H1 (cell line): Measurements from ENCODE around the gene DKK2. TPM values are rescaled to one million over a fixed set of nuclear protein-coding genes. Genes with fewer than 3 reads are reported as not detected.

ENCODE experiments used
- CTCF ChIA-PET: fragments of 300-600 bp; sonication (Branson Sonifier 250); formaldehyde crosslinking; loops from one replicate; lab custom pipeline; 2021; ENCODE audit not compliant: partially characterized antibody; lab: Charles Lee
- POLR2A ChIA-PET: fragments of 300-600 bp; sonication (Branson Sonifier 250); formaldehyde crosslinking; loops from one replicate; lab custom pipeline; 2021; ENCODE audit warnings: inconsistent platforms; ENCODE audit not compliant: partially characterized antibody; lab: Charles Lee
- DNase-seq, 2 experiments: peaks; one replicate each; pipeline versions ENCODE4 v3.0.0 to v3.0.0-alpha.2; 2010 to 2022; ENCODE audit warnings: low spot score in 2 of 2, low read depth in 1 of 2, mixed read lengths in 1 of 2
- FAIRE-seq: peaks from 2 replicates; lab custom pipeline; 2011; peaks lifted over from hg19 to GRCh38; lab: Jason Lieb, UNC
- H2AFZ ChIP-seq: 2 replicates; pipeline ENCODE4 v1.8.1; 2012; ENCODE audit warnings: low read length, inconsistent platforms
- H2AK5ac ChIP-seq: 2 replicates; pipeline ENCODE4 v1.6.1; 2013; ENCODE audit warnings: low read depth, low read length
- H2BK120ac ChIP-seq: replicated peaks from 2 replicates; pipeline ENCODE3; 2013; ENCODE audit warnings: low read depth, low read length, inconsistent platforms
- H2BK12ac ChIP-seq: 2 replicates; pipeline ENCODE4 v1.6.1; 2013; ENCODE audit warnings: low read depth, low read length
- H2BK15ac ChIP-seq: 2 replicates; pipeline ENCODE4 v1.6.1; 2013; ENCODE audit warnings: low read length
- H2BK20ac ChIP-seq: 2 replicates; pipeline ENCODE4 v1.6.1; 2013; ENCODE audit warnings: low read length
- H2BK5ac ChIP-seq: 2 replicates; pipeline ENCODE4 v1.6.1; 2013; ENCODE audit warnings: low read depth, low read length
- H3K14ac ChIP-seq: 2 replicates; pipeline ENCODE4 v1.6.1; 2013; ENCODE audit warnings: inconsistent platforms; ENCODE audit not compliant: insufficient read length
- H3K18ac ChIP-seq: 2 replicates; pipeline ENCODE4 v1.6.1; 2013; ENCODE audit warnings: low read length; ENCODE audit errors: extremely low read depth
- H3K23ac ChIP-seq: 2 replicates; pipeline ENCODE4 v1.6.1; 2013; ENCODE audit warnings: inconsistent platforms; ENCODE audit not compliant: insufficient read length
- H3K23me2 ChIP-seq: 2 replicates; pipeline ENCODE4 v1.6.1; 2013; ENCODE audit warnings: low read depth, low read length
- H3K27ac ChIP-seq: 2 replicates; pipeline ENCODE4 v1.6.1; 2011; ENCODE audit warnings: low read depth, low read length, inconsistent platforms
- H3K27me3 ChIP-seq, 4 experiments: replicated peaks in 1 of 4; 1 replicate in 1 of 4; 2 replicates in 3 of 4; pipeline versions ENCODE4 v1.6.1 to v1.8.1; 2011 to 2013; ENCODE audit warnings: low read length in 3 of 4, mild to moderate bottlenecking in 3 of 4, inconsistent platforms in 2 of 4, mixed read lengths in 2 of 4, moderate library complexity in 1 of 4; ENCODE audit not compliant: control insufficient read depth in 3 of 4, insufficient read depth in 3 of 4; ENCODE audit errors: extremely low read depth in 1 of 4
- H3K36me3 ChIP-seq, 4 experiments: 2 replicates each; pipeline versions ENCODE4 v1.6.1 to v1.8.1; 2011 to 2013; ENCODE audit warnings: mild to moderate bottlenecking in 4 of 4, low read length in 3 of 4, moderate library complexity in 2 of 4, control low read depth in 1 of 4, inconsistent platforms in 1 of 4; ENCODE audit not compliant: insufficient read depth in 4 of 4, control insufficient read depth in 2 of 4
- H3K4ac ChIP-seq: replicated peaks from 2 replicates; pipeline ENCODE3; 2013; ENCODE audit warnings: low read length, low read depth, mixed read lengths, inconsistent platforms; ENCODE audit not compliant: insufficient read length
- H3K4me1 ChIP-seq, 4 experiments: replicated peaks in 1 of 4; 1 replicate in 1 of 4; 2 replicates in 3 of 4; pipeline versions ENCODE4 v1.6.1 to v1.8.1; 2011 to 2013; ENCODE audit warnings: low read length in 3 of 4, inconsistent platforms in 2 of 4, mixed read lengths in 1 of 4; ENCODE audit not compliant: insufficient read depth in 4 of 4, control insufficient read depth in 3 of 4
- H3K4me2 ChIP-seq, 2 experiments: 2 replicates each; pipeline versions ENCODE4 v1.6.1 to v1.8.1; 2011 to 2013; ENCODE audit warnings: low read depth in 2 of 2, low read length in 2 of 2, control low read depth in 1 of 2, inconsistent platforms in 1 of 2, mild to moderate bottlenecking in 1 of 2; ENCODE audit not compliant: insufficient read depth in 1 of 2
- H3K4me3 ChIP-seq, 4 experiments: fragments of 200-600, 300-600 bp in 1 of 4; sonication (generic), shearing (Covaris generic), sonication (Bioruptor Twin) in 1 of 4; 2 replicates each; pipeline versions ENCODE4 v1.5.1 to v1.8.1; 2011 to 2016; ENCODE audit warnings: low read length in 4 of 4, low read depth in 3 of 4, control low read depth in 2 of 4, inconsistent platforms in 2 of 4, mild to moderate bottlenecking in 2 of 4, mixed read lengths in 1 of 4, moderate library complexity in 1 of 4; ENCODE audit not compliant: insufficient read depth in 2 of 4; ENCODE audit errors: extremely low read depth in 1 of 4
- H3K56ac ChIP-seq: replicated peaks from 2 replicates; pipeline ENCODE3; 2013; ENCODE audit warnings: low read depth, mild to moderate bottlenecking, mixed read lengths, low read length, inconsistent platforms; ENCODE audit not compliant: insufficient read length
- H3K79me1 ChIP-seq: 2 replicates; pipeline ENCODE4 v1.6.1; 2013; ENCODE audit warnings: low read depth, low read length, control low read depth
- H3K79me2 ChIP-seq, 2 experiments: 2 replicates each; pipeline versions ENCODE4 v1.6.1 to v1.8.1; 2012 to 2013; ENCODE audit warnings: low read length in 2 of 2, mild to moderate bottlenecking in 2 of 2, inconsistent platforms in 1 of 2; ENCODE audit not compliant: insufficient read depth in 2 of 2, control insufficient read depth in 1 of 2
- H3K9ac ChIP-seq, 4 experiments: replicated peaks in 1 of 4; 1 replicate in 1 of 4; 2 replicates in 3 of 4; pipeline versions ENCODE4 v1.6.1 to v1.8.1; 2011 to 2013; ENCODE audit warnings: low read depth in 3 of 4, low read length in 3 of 4, control low read depth in 2 of 4, mild to moderate bottlenecking in 2 of 4, moderate library complexity in 2 of 4, inconsistent platforms in 1 of 4; ENCODE audit errors: extremely low read depth in 1 of 4
- H3K9me3 ChIP-seq, 2 experiments: 2 replicates each; pipeline versions ENCODE4 v1.6.1 to v1.8.1; 2012 to 2013; ENCODE audit warnings: mild to moderate bottlenecking in 2 of 2, moderate library complexity in 2 of 2, control low read depth in 1 of 2, inconsistent platforms in 1 of 2, low read depth in 1 of 2, low read length in 1 of 2, mixed read lengths in 1 of 2; ENCODE audit not compliant: insufficient read depth in 2 of 2
- H4K20me1 ChIP-seq, 2 experiments: replicated peaks in 1 of 2; 2 replicates each; pipeline versions ENCODE3 to v1.8.1; 2011 to 2013; ENCODE audit warnings: inconsistent platforms in 2 of 2, low read length in 2 of 2, mild to moderate bottlenecking in 1 of 2; ENCODE audit not compliant: insufficient read depth in 2 of 2, control insufficient read depth in 1 of 2
- H4K5ac ChIP-seq: 2 replicates; pipeline ENCODE4 v1.6.1; 2013; ENCODE audit warnings: low read length, low read depth, mixed read lengths, inconsistent platforms; ENCODE audit not compliant: insufficient read length
- H4K8ac ChIP-seq: 2 replicates; pipeline ENCODE4 v1.8.0; 2013; ENCODE audit warnings: mild to moderate bottlenecking, moderate library complexity, low read length, inconsistent platforms; ENCODE audit not compliant: insufficient read depth; ENCODE audit errors: extremely low read depth
- H4K91ac ChIP-seq: replicated peaks from 2 replicates; pipeline ENCODE3; 2013; ENCODE audit warnings: low read length, mixed read lengths, inconsistent platforms; ENCODE audit not compliant: insufficient read length
- HDAC6 ChIP-seq: IDR thresholded peaks from one replicate; pipeline ENCODE4 v1.7.1; 2012; ENCODE audit warnings: low read depth, mild to moderate bottlenecking, inconsistent platforms, low read length, moderate library complexity
- JUND ChIP-seq: IDR thresholded peaks from 2 replicates; pipeline ENCODE4 v1.6.1; 2011; ENCODE audit warnings: mild to moderate bottlenecking, improper control_type of control experiment, low read length
- RFX5 ChIP-seq: IDR thresholded peaks from 2 replicates; pipeline ENCODE4 v1.6.1; 2011; ENCODE audit warnings: low read depth, low read length, improper control_type of control experiment, borderline replicate concordance
- SUZ12 ChIP-seq: fragments of 200-600 bp; sonication (generic); IDR thresholded peaks from 2 replicates; pipeline ENCODE4 v1.6.1; 2012; ENCODE audit warnings: mild to moderate bottlenecking, inconsistent platforms, low read length, moderate library complexity, mixed read lengths
- TAF7 ChIP-seq: optimal IDR thresholded peaks from 2 replicates; pipeline ENCODE3; 2011; ENCODE audit warnings: low read depth, mild to moderate bottlenecking, inconsistent platforms, low read length, moderate library complexity, borderline replicate concordance
- WGBS, 2 experiments: shearing (Covaris generic) in 1 of 2; methylation state at CpG; one replicate each; pipeline versions ENCODE4 v1.1.6 to v1.1.7; 2013 to 2015; ENCODE audit warnings: low lambda C conversion rate in 2 of 2, mixed read lengths in 2 of 2, inconsistent platforms in 1 of 2, low coverage in 1 of 2, missing lambda C conversion rate in 1 of 2; ENCODE audit not compliant: insufficient replicate concordance in 2 of 2, insufficient coverage in 1 of 2, insufficient read length in 1 of 2; ENCODE audit errors: extremely low coverage in 1 of 2, missing lambda C conversion rate in 1 of 2; 5-methylcytosine and 5-hydroxymethylcytosine counted together
- polyA plus RNA-seq, 7 experiments: library from polyadenylated mRNA; depleted of rRNA in 3 of 7; stranded (reverse) in 5 of 7; unstranded in 2 of 7; fragments of >200 nt in 5 of 7; fragments of 200-250 nt in 2 of 7; gene quantifications; 1 replicate in 5 of 7; 2 replicates in 1 of 7; 4 replicates in 1 of 7; pipeline versions ENCODE4 v1.2.1 to v1.2.3, GENCODE V29; 2011 to 2013; ENCODE audit warnings: missing spikeins in 2 of 7, mixed read lengths in 2 of 7
- total RNA-seq: library from RNA; stranded (reverse); fragmentation: NEBNext Ultra II Directional; extraction: Animal tissue kit (Norgen Biotek cat#: 25700); gene quantifications from 2 replicates; pipeline ENCODE4 v1.2.1, GENCODE V29; 2021

Gene DKK2
- total and polyA plus RNA-seq, 2 of the 8 experiments (the other 6 are each of a cell fraction or from before 2014, with no cell fraction given), result 0.09 to 0.13 TPM

- DNase-seq (no peak), FAIRE-seq (no peak)
- Histone ChIP-seq H3K9me3 (no peaks in the 10 kb centered on the region), H3K4me1 (no peaks in the 10 kb centered on the region), H3K36me3 (no peaks in the 10 kb centered on the region), H3K4me3 (no peak overlapping the region), H2BK20ac (no peak overlapping the region), H2BK5ac (no peak overlapping the region), H3K23me2 (no peaks in the 10 kb centered on the region), H3K79me1 (no peaks in the 10 kb centered on the region), H3K4me2 (no peak overlapping the region), H3K23ac (no peak overlapping the region), H2BK120ac (no peak overlapping the region), H2AFZ (no peak overlapping the region), H3K56ac (no peak overlapping the region), H3K18ac (no peak overlapping the region), H2AK5ac (no peak overlapping the region), H3K79me2 (no peaks in the 10 kb centered on the region), H3K4ac (no peak overlapping the region), H3K27ac (no peak overlapping the region), H4K5ac (no peak overlapping the region), H2BK12ac (no peak overlapping the region), H3K27me3 (no peaks in the 10 kb centered on the region), H3K9ac (no peak overlapping the region), H4K91ac (no peak overlapping the region), H4K20me1 (no peaks in the 10 kb centered on the region), H2BK15ac (no peak overlapping the region), H3K14ac (no peak overlapping the region), H4K8ac (no peak overlapping the region)
- 80% methylated on average over 1 of the region's 1 CpG; no CpG with 5 or more reads in 1 of the 2 experiments for WGBS, 2 experiments
- ChIA-PET POLR2A (no interaction called here), CTCF (no interaction called here)
- TF ChIP-seq SUZ12 (no peak), JUND (no peak), TAF7 (no peak), HDAC6 (no peak), RFX5 (no peak)
Measured at GRCh38 chr4:106941841-106942240, 94.3 kb downstream of the DKK2 start.
